ENCODE results near the gene STAM. TPM values are rescaled to one million over a fixed set of nuclear protein-coding genes. Genes with fewer than 3 reads are reported as not detected.
"Not testable (repeated sequence)": the region's sequence is repeated elsewhere in the genome, so short reads cannot be mapped to it uniquely, and the experiment has no call there.

The STAM gene
- 23.7 TPM for total RNA-seq

DNA sequence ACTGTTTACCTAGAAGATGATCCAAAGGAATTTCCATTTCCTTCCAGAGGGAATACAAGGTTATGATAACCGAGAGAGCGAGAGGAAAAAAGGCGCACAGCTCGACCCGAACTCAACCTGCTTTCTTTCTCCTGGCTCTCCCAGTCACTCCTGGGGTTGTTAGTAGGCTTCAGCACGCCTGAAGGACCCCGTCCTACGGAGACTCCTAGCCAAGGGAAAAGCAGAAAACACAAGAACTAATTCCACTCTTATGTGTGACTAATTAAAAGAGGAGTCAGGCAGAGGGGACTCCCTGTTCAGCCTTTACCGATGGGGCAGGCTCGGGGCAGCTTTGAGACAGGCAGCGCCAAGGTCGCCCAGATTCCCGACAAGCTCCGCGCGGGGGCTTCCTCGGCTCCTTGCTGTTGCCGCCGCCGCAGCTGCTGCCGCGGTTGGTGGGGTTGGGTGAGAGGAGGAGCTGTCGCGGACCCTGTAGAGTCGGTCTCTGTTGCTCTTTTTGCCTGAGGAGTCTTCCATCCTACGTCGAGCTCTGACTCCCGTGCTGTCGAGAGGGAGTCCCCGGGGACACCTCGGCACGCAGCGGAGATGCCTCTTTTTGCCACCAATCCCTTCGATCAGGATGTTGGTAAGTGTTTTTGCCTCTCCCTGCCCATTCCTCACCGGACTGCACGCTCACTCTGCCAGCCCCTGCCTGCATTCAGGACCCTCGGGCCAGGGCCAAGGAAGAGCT, at the start of gene STAM:
Gene STAM (plus strand): TSS at position 397 of the 730 bp plus-strand sequence. CDS start 189 bp downstream, at position 586.
- peak; percentile 98 for DNase-seq

DNA sequence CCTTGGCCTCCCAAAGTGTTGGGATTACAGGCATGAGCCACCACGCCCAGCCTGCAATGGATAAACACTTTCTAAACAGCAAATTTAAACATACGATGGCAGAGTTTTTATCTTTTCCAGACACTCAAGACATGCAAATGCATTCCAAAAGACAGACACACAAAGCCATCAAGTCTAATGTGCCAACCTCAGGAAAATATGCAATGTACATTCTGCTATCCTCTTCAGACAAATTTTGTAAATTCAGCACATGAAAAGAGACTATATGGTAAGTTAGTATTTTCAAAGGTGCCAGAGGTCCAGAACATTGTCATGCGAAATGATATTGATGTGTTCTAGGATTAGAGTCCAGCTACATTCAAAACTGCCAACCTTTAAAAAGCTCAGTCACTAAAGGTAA, 46.6 kb upstream of the STAM start:
- no peak for DNase-seq

DNA sequence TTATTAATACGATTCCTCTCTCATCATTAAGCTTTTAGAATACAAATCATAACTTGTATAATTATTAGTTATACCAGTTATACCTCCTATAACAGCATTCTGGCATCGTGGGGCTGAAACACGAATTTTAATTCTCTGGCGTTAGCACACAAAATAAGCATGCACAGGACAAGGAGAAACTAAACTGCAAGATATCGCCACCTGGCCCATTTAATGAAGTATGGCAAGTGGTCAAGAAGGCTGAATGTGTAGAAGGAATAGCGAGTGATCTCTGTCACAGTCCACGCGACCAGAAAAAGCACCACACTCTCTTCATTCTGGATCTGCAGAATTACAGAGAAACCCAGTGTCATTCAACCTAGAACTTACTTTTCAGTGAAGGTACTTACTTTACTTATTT, 44.9 kb upstream of the STAM start:
- DNase-seq, result peak; percentile 16

DNA sequence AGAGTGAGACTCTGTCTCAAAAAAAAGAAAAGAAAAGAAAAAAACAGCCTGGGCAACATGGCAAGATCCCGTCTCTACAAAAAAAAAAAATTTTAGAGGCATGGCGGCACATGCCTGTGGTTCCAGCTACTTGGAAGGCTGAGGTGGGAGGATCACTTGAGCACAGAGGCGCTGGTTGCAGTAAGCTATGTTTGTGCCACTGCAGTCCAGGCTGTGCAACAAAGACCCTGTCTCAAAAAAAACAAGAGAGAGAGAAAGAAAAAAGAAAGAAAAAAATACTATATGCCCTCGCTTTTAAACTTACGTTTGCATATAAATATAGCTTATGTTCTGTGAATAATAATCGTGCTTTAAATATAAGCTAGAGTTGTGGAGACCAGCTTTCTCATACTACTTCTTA, 38.0 kb upstream of the STAM start:
- DNase-seq, result no peak

DNA sequence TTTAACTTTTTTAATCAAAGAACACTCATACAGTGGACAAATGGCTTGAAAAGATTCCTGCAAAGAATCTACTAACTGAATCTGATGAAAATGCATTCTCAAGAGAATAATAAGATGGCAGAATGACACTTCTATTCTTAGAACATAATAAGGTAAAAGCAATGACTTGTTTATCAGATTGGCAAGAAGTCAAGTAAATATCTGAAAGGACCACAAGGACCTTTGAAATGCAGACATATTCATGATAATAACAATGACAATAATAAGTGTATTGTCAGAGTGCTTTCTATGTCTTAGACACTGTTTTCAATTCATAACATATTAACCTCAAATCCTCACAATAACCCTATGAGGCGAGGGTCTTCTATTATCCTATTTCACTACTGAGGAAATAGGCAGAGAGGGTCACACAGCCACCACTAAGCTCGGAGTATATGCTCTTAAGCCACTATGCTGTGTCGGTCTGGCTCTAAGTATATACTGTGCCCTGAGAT, 37.4 kb upstream of the STAM start:
- DNase-seq, result no peak

DNA sequence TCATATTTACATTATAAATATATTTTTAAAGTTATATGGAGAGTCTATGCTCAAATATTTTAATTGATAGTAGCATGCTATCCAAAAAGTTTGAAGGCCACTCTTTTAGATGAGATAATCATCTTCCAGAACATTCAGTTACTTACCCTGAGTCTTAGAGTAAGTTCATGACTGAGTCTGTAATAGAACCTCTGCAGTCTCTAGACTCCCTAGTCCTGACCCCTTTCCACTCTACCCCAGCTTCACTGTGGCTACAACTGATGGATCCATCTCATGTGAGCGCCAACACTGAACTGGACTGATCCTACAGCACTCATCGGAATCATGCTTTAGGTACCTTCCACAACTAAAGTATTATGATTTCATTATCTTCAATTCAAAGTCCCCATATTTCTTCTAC, 36.9 kb upstream of the STAM start:
- no peak for DNase-seq

DNA sequence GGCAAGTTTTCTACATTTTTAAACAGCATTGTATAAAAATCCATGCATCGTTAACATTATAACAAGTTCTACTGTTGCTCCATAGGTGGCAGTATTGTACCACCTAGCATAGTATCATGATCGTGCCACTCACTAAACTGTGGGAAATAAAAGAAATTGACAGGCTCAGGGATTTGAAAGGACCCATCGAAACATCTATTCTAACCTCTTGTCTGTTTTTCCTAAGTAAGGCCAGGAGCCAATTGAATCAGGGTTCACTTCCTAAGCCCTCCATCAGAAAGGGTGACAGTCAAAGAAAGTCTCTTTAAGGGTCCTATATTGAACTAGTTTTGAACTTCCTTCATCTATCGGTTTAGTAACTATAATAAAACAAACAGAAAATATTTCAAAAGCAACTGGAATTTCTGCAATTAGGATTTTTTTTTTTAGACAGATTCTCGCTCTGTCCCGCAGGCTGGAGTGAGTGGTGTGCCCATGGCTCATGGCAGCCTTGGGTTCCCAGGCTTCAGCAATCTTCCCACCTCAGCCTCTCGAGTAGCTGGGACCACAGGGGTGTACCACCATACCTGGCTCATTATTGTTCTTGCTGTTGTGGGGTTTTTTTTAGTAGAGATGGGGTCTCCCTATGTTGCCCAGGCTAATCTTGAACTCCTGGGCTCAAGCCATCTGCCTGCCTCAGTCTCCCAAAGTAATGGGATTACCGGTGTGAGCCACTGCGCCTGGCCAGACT, 36.2 kb upstream of the STAM start:
- DNase-seq, result peak; percentile 67

DNA sequence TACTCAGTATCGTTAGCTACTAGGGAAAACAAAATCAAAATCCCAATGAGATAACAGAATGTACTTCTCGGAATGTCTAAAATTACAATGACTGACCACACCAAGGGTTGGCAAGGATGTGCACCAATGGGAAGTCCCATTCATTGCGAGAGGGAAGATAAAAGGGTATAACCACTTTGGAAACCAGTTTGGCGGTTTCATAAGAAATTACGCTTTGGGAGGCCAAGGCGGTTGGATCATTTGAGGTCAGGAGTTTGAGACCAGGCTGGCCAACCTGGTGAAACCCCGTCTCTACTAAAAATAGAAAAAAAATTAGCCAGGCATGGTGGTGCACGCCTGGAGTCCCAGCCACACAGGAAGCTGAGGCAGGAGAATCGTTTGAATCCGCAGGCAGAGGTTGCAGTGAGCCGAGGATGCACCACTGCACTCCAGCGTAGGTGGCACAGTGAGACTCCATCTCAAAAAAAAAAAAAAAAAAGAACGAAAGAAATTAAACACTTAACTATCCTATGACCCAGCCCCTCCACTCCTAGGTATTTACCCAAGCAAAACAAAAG, 34.4 kb upstream of the STAM start:
- DNase-seq, result no peak

DNA sequence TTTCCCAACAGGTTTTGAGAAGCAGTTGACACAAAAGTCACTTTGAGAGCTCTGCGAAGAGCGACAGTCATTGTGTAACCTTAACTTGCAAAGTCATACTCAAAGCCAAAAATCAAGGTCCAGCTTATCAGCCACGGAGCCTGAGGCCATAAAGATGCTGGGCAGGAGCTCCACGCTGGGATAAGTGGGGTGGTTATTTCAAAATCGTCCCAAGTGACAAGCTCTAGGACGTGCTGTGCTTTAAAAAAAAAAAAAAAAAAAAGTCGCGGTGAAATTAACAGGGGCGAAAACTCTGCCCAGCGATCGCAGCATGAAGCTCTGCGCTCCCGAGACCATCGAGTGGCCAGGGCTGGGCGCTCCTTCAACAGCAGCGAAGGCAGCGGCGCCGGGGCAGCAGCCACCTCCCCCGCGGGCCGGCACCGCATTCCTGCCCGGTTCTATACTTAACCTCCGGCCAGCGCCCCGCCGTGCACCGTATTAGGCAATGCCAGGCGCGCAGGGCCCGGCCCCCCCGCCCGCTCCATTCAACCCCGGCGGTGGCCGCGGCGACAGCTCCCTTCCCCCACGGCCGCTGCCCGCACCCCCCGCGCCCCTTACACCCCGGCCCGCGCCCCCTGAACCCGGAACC, 27.4 kb upstream of the STAM start:
- peak; percentile 78 for DNase-seq

DNA sequence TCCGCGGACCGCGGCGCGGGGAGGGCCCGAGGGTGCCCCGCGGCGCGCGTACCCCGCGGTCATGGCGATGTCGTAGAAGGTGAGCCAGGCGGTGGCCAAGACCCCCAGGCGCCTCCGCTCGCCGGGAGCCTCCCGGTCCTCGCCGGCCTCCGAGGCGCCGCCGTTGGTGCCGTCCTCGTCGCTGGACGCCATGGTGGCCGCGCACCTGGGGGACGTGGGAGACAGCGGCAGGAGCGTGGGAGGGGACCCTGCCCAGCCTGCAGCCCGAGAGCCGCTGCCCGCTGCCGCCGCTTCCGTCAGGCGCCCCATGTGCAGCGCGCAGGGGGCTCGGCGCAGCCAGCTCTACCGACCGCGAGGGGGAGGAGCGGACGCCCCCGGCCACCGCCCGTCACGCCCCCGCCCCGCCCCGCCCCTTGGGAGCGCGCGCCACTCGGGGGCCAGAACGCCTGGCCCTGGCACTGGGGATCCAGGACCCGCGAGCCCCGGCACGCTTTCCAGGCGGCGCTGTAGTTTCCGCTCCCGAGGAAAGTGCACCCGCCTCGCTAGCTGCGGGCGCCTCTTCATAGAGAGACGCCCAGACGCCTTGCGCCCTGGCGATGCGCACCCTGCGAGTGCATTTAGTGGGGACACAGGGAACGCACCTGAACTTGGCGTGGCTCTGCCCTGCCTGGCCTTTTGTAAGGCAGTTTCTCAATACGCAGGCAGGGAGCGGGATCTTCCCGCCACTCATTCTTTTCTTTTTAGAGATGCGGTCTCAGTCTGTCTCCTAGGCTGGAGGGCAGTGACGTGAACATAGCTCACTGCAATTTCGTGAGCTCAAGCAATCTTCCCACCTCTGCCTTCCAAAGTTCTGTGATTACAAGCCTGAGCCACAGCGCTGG, 26.7 kb upstream of the STAM start, which contains the start of gene HACD1:
Gene HACD1 (minus strand): TSS at position 344 of the 881 bp plus-strand sequence. CDS start 35 bp downstream, at position 309.
- peak; percentile 70 for DNase-seq

DNA sequence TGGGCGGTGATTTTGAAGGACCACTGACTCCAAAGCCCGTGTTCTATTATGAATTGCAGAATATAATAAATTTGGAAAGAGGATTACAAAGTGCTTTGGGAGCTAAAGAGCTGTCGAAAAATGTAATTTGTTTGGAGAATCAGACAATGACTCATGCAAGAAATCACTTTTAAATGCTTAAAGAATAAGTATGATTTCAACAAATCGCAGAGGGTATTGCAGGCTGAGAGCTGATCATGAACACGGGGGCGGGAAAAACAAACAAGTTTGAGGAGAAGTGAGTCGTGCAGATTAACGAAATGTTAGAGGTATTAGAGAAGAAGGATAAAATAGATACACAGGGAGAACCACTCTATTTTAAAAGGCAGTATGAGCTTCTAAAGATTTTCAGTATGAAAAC, 21.9 kb upstream of the STAM start:
- no peak for DNase-seq

DNA sequence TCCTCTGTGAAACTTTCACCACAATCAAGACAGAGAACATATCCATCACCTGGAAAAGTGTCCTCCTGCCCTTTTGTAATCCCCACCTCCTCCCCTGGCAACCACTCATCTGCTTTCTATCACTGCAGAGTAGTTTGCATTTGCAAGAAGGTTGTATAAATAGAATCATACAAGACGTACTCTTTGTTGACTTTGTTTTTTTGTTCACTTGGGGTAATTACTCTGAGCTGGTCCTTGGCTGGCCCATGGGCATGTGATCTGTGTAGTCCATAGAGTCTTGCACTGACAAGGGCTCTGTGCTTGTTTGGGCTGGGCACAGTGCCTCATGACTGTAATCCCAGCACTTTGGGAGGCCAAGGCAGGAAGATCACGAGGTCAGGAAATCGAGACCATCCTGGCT, 19.0 kb upstream of the STAM start:
- no peak for DNase-seq

DNA sequence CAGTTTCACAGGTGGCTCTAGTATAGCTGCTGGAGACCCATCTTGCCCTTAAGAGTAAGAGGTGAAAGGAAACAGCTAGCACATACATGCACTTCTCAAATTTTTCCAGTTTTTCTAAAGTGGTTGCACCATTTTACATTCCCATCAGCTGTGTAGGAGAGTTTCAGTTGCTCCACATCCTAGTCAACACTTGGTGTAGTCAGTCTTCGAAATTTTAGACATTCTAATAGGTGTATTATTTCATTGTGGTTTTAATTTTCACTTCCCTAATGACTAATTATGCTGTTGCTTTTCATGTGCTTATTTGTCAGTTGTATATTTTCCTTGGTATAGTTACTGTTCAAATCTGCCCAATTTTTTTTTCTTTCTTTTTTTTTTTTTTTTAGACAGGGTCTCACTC, 17.3 kb upstream of the STAM start:
- no peak for DNase-seq

DNA sequence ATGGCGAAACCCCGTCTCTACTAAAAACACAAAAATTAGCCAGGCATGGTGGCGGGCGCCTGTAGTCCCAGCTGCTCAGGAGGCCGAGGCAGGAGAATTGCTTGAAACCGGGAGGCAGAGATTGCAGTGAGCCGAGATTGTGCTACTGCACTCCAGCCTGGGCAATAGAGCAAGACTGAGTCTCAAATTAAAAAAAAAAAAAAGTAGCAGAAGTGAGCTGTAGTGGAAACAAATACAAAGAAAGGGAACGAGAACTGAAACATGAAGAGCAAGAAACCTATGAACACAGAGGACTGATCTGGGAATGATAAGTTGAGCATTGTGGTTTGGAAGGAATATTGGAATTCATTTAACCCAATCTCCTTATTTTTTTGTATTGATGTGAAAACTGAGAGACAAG, 11.4 kb upstream of the STAM start:
- not testable (repeated sequence) for DNase-seq

DNA sequence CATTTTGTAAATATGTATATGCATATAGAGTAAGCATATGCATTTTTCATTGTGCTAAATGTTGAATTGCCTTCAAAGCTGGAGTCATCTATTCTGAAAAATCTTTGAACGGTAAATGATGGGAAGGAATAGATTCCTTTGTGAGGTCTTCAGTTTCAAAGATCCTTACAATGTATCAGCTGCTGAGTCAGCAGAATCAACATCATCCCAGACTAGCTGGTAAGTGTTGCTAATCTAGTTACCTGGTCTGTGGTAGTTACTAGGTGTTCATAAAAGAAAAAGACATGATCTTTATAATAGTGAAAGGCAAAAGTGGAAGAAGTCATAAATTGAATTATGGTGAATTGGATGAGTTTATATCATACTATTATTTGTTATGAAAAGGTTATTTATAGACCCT, 10.6 kb upstream of the STAM start:
- DNase-seq, result no peak

DNA sequence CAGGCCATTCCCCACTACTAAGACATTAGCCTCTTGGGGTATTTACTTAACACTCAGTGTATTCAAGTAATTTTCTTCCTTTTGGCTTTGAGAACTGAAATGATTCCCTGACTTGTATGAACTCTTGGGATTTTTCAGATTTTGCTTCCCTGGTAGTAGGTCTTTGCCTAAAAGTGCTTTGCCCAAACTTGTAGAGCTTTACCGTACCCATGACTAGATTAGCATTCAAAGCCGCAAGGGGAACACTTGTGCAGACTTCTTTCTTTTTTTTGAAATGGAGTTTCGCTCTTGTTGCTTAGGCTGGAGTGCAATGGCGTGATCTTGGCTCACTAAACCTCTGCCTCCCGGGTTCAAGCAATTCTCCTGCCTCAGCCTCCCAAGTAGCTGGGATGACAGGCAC, 6.1 kb upstream of the STAM start:
- no peak for DNase-seq

DNA sequence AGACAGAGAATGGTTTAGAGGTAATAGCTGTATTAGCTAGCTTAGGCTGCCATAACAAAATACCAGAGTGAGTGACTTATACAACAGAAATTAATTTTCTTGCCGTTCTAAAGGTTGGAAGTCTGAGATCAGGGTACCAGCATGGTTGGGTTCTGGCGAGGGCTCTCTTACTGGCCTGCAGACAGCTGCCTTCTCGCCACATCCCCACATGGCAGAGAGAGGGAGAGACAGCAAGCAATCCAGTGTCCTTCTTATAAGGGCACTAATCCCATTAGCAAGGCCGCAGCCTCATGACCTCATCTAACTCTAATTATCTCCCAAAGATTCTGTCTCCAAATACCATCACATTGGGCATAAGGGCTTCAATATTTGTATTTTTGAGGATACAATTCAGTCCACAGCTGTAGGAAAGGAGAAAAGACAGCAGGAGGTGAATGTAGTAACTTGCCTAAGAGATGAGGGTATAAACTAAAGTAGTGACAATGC, 3.6 kb upstream of the STAM start:
- no peak for DNase-seq

DNA sequence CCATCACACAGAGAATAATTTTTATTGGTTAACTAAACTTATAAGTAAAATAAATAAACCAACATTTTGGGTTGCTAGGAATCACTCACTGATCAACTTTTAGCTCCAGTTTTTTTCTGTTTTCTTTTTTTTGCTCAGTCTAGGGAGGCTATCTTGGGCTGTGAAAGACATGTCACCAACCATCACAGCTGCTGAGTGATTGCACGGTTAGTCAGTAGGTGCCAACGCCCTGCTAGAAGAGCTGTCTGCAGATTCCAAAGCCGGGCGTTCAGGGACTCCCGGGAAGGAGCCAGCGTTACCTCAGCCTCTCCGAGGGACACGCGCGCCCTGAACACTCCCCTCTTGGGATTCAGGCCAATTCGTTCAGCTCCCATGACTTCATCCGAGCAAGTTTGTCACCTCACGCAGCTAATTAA, 604 bp upstream of the STAM start:
- no peak for DNase-seq

DNA sequence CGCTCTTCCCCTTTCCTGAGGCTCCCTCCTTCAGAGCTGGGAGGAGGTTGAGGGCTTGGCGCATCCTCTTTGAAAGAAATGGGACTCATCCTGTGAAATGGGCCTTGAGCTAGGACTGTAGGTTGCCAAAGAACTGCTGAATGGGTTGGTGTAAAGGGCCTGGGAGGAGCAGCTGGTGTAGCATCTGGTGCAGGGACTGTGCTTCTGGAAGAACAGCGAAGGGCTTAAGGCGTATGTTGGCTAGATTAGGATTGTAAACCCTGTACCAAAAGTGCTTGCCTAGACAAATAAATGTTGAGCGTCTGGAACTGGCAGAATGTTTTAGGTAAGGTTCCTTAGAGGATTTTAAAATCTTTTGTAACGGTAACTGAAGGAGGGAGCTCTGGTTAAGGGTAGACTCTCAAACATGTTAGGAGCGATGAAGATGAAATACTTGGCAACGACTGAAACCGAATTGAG, 563 bp downstream of the STAM start:
- peak; percentile 82 for DNase-seq

DNA sequence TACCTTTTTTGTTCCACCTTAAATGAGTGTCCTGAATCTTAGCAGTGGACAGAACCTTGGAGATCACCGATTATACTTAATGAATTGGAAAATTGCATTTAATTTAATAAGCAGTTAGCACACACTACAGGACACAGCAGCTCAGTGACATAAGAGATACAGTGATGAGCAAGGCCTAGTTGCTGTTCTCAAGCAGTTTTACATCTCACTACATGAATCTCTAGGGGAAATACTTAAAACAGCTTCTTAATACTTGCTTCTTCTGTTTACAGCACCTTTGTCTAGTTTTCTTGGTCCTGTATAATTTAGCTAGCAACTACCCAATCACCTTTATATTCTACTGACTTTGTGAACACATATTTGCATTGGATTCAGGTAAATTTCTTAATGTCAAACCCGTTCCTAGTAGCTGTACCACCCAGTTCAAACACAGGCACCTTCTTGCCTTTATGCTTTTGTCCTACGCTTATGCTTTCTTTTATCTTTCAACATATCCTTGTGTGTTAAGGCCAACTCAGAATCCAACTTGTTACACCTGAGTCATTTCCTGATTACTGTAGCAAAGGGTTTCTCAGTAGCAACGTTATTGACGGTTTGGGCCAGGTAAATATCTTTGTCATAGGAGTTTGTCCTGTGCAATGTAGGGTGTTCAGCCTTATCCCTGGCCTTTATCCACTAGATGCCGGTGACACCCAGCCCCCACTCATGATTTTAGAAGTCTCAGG, 1.8 kb downstream of the STAM start:
- DNase-seq, result no peak

DNA sequence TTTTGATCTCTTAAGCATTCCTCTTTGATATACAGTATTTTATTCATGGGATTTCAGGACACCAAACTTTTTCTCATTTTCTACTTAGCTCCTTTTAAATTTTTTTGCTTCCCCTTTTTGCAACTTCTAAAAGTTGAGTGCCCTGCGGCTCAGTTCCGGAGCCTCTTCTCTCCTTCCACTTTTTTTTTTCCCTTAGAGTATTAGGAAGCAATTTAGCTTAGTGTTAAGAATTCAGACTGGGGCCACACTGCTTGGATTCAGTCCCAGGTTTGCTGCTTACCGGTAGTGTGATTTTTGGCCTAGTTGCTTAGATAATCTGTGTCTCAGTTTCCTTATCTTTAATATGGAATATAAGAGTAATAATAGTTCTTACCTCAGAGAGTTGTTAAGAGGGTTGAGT, 3.4 kb downstream of the STAM start:
- no peak for DNase-seq

All from tongue (tissue), 2 donors.